ENCODE results near the gene LRRN3. TPM values are rescaled to one million over a fixed set of nuclear protein-coding genes. Genes with fewer than 3 reads are reported as not detected.

The LRRN3 gene
- total RNA-seq, 1 donor from 2014 or later, result 2.5 TPM

DNA sequence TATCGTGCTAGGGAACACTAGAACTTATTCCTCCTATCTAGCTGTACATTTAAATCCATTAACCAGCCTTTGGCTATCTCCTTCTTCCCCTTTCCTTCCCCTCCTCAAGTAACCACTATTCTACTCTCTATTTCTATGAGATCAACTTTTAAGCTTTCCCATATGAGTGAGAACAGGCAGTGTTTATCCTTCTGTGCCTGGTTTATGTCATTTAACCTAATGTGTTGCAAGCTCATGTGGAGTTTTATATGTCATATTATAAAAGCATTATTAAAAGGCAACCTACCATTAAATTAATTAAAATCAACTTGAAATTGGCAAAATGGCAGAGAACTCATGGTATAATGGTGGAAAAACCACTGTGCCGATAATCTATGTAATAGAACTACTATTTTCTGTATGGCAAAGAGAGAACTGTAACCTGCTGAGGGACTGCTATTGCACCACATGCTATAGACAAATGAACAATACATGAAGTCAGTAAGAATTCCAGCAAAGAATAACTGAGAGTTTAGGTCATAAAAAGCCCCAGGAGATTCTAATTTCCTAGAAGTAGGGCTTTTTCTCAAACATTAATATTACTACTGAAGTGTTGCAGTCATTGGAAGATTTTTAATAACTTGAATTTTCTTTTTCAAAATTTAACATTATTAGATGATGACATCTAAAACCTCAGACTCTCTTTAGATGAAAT lies 81.8 kb downstream of the LRRN3 start:
- peak; percentile 18 for DNase-seq

DNA sequence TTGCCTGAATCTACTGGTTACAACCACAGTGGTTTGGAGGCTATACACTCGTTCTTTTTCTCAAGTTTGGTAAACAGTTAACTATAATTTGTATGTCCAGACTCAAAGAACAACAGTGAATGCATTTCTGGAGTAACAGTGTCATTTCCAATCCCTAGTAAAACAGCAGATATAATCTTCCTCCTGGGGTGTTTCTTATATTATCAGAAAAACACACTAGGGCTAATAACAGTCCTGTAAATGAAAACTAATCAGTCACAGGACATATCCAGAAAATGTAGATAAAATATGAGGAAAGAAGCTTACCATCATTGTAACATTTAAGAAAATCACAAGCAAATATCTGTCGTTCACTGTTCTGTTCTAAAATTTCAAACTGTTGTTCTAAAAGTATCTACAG lies 82.6 kb downstream of the LRRN3 start:
- no peak for DNase-seq

DNA sequence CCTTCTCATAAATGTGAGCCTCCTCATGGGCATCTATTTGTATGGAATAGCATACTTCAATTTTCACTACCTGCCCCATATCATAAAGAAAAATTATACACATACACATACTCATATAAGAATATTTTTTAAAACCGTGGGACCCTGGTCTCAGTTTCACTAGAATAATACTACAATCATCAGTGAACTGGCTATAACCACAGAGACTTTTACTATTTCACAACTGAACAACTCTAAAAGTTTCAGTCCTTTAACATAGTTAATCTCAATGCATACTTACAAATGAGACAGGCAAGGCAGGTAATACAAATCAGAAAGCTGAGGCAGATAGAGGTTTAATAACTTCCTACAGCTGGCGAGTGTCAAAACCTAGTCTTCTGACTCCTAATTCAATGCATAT lies 83.1 kb downstream of the LRRN3 start:
- no peak for DNase-seq

DNA sequence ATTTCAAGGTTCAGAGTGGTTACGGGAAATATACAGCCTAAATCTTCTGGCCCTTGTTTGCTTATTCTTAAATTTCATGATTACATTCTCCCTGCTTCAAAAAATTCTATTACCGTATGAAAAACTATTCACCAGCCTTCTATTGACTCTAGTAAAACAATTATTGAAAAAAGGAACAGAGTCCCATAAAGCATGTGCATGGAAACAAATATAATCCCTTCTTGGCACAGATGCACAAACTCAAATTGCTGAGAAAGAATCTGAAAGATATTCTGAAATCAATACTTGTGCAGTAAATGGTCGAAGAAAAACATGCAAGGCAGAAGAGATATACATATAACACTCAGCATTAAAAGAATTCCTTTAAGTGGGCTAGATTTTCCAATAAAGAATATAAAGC lies 83.6 kb downstream of the LRRN3 start:
- peak; percentile 8 for DNase-seq
